ENCODE measurements around the gene ACOT7. TPM values are rescaled to one million over a fixed set of nuclear protein-coding genes. Genes with fewer than 3 reads are reported as not detected.

The ACOT7 gene
- total and polyA plus RNA-seq, 2 of the 13 experiments (the other 11 are each of a cell fraction or from before 2014, with no cell fraction given), result 33.0 to 55.8 TPM

- 31% methylated on average over 3 of the region's 3 CpGs for WGBS (ENCODE audit: low lambda C conversion rate)
- peak; percentile 21 for FAIRE-seq
- intact Hi-C loops (cut with micrococcal nuclease; ENCODE audit: unreplicated experiment), result loop anchor here (1.0 kb wide), 1 partner anchor 26 kb away; no protein-coding TSS in a partner anchor
- DNase-seq (ENCODE audit: low spot score), result peak; percentile 73
- Histone ChIP-seq H3K27ac (ENCODE audit: extremely low read length, insufficient read depth, low read length) (no peak overlapping the region), H3K4me1 (ENCODE audit: insufficient read depth, low read length) (peaks cover 56% of the 10 kb centered on the region), H3K36me3 (replicated peaks in 1 of 2; ENCODE audit: control insufficient read depth in 1 of 2, insufficient read depth in 2 of 2, low read length in 2 of 2) (peaks cover 0 to 3% of the 10 kb centered on the region in 2 experiments; a peak in 3 of 5 replicates), H3K4me2 (ENCODE audit: low read depth, low read length) (no peak overlapping the region), H3K27me3 (ENCODE audit: control insufficient read depth in 1 of 2, insufficient read depth in 2 of 2, low read length in 2 of 2) (no peaks in the 10 kb centered on the region), H3K4me3 (replicated peaks in 1 of 3; ENCODE audit: insufficient read depth in 1 of 3, low read depth in 2 of 3, low read length in 3 of 3) (no peak overlapping the region; a peak in 1 of 6 replicates), H3K79me2 (ENCODE audit: insufficient read depth, low read length) (peaks cover 6% of the 10 kb centered on the region), H4K20me1 (ENCODE audit: insufficient read depth, low read length) (no peaks in the 10 kb centered on the region), H2AFZ (ENCODE audit: low read length) (no peak overlapping the region), H3K9ac (ENCODE audit: insufficient read depth, low read depth, low read length) (no peak overlapping the region), H3K9me3 (ENCODE audit: low read length) (no peaks in the 10 kb centered on the region)
- in situ Hi-C loops (cut with HindIII; ENCODE audit: extremely low pct_ligation_motif_present, low pct_unique_long_range_greater_than_20kb), result loop anchor here (5.0 kb wide), 1 partner anchor 50 kb away; no protein-coding TSS in a partner anchor
- BruUV-seq (replicated peaks), result no TSS peak
- CTCF ChIA-PET (ENCODE audit: low intra/inter-chr PET ratio, low total read pairs), result no interaction called here
- peak; percentile 73 for ATAC-seq
- POLR2A ChIA-PET, result interaction anchor here (1.1 to 3.0 kb wide), 3 partner anchors 8 to 41 kb away, joined by 3 to 24 read pairs (median 4); partner anchors contain the start of gene ACOT7
- TF ChIP-seq ZNF430 (CRISPR knock-in tag; IDR thresholded peaks at IDR 0.05) (0 out of 2 replicates have a peak, but pooled peaks have one; percentile 35), ZNF704 (CRISPR knock-in tag; IDR thresholded peaks at IDR 0.05; ENCODE audit: borderline replicate concordance) (no peak), ZNF687 (CRISPR knock-in tag; IDR thresholded peaks at IDR 0.05) (peak; percentile 70), FOSL2 (CRISPR knock-in tag; IDR thresholded peaks at IDR 0.05) (peak; percentile 18; the same call in 1 of the 2 replicates), RARA (CRISPR knock-in tag; IDR thresholded peaks at IDR 0.05) (peak; percentile 52), ZBTB7B (CRISPR knock-in tag; IDR thresholded peaks at IDR 0.05) (no peak), AKNA (CRISPR knock-in tag; IDR thresholded peaks at IDR 0.05; ENCODE audit: borderline replicate concordance) (no peak), ESRRA (CRISPR knock-in tag; IDR thresholded peaks at IDR 0.05; ENCODE audit: low read depth) (no peak), ZNF616 (CRISPR knock-in tag; IDR thresholded peaks at IDR 0.05; ENCODE audit: low read depth) (no peak), ZNF296 (CRISPR knock-in tag; conservative IDR thresholded peaks at IDR 0.05) (no peak), ZSCAN25 (CRISPR knock-in tag; IDR thresholded peaks at IDR 0.05) (peak; percentile 95), PATZ1 (CRISPR knock-in tag; IDR thresholded peaks at IDR 0.05) (peak; percentile 46)
These were observed 41.4 kb downstream of the ACOT7 start for GRCh38 chr1:6352138-6352563.

Data from HepG2 (cell line).